Ovary (tissue), 9 donors: ENCODE measurements around the gene TSPAN5. TPM values are rescaled to one million over a fixed set of nuclear protein-coding genes. Genes with fewer than 3 reads are reported as not detected.
A peak's percentile ranks its signal among the peaks of the same experiment; 100 is the strongest.

ENCODE experiments used
- DNase-seq, 5 donors: peaks; one replicate each; pipeline ENCODE4 v3.0.0-alpha.2; 2019 to 2020
- H3K27ac ChIP-seq, 2 donors: fragments of 200-600 bp; one replicate each; pipeline versions ENCODE4 v1.5.1 to v1.8.0; 2019 to 2022
- H3K27me3 ChIP-seq: fragments of 200-600 bp; one replicate; pipeline ENCODE4 v1.8.0; 2022
- H3K36me3 ChIP-seq: fragments of 200-600 bp; sonication (generic); one replicate; pipeline ENCODE4 v1.5.1; 2019
- H3K4me1 ChIP-seq: one replicate; pipeline ENCODE4 v1.8.1; 2013; ENCODE audit warnings: mild to moderate bottlenecking, moderate library complexity; ENCODE audit not compliant: insufficient read depth
- H3K4me3 ChIP-seq: fragments of 200-600 bp; sonication (generic); one replicate; pipeline ENCODE4 v1.5.1; 2017
- H3K9me3 ChIP-seq, 2 donors: fragments of 200-600 bp in 1 of 2; sonication (generic) in 1 of 2; one replicate each; pipeline versions ENCODE4 v1.5.1 to v1.8.1; 2013 to 2019; ENCODE audit warnings: mild to moderate bottlenecking in 1 of 2, moderate library complexity in 1 of 2
- CTCF ChIP-seq, 3 donors: fragments of 450-650 bp in 2 of 3; fragments of 200-600 bp in 1 of 3; IDR thresholded peaks; one replicate each; pipeline versions ENCODE4 v1.5.1 to v1.8.0; 2016 to 2022; ENCODE audit warnings: antibody characterized with exemption in 3 of 3, mild to moderate bottlenecking in 1 of 3
- EP300 ChIP-seq: sonication (generic); formaldehyde crosslinking; IDR thresholded peaks from one replicate; pipeline ENCODE4 v1.6.1; 2017; ENCODE audit warnings: antibody characterized with exemption
- POLR2A ChIP-seq: fragments of 450-650 bp; IDR thresholded peaks from one replicate; pipeline ENCODE4 v1.6.1; 2017; ENCODE audit warnings: antibody characterized with exemption, mild to moderate bottlenecking, moderate library complexity
- WGBS, 3 donors: extraction: QIAGEN DNeasy Blood & Tissue Kit in 1 of 3; methylation state at CpG; one replicate each; pipeline versions ENCODE4 v1.1.5 to v1.1.7; 2013 to 2017; 5-methylcytosine and 5-hydroxymethylcytosine counted together
- intact Hi-C, 4 donors: fragments of 100-400 bp; cut with DNase I; formaldehyde crosslinking; loops; one replicate each; pipeline versions ENCODE4 v1.11.0 to v1.15.1; 2022 to 2023
- polyA plus RNA-seq, 2 donors: library from polyadenylated mRNA; stranded (reverse); fragments of 200-250 nt in 1 of 2; fragments of 350-450 nt in 1 of 2; fragmentation: Illumina TruSeq in 1 of 2; extraction: RNeasy Lipid Tissue Mini Kit (QIAGEN cat#74804) in 1 of 2; gene quantifications; one replicate each; pipeline ENCODE4 v1.2.3, GENCODE V29; 2013 to 2014
- total RNA-seq, 7 donors: library from RNA; depleted of rRNA in 2 of 7; stranded (reverse); fragments of >200 nt in 2 of 7; fragmentation: NEBNext Ultra II Directional in 3 of 7; extraction: Animal tissue kit (Norgen Biotek cat#: 25700) in 3 of 7; gene quantifications; one replicate each; pipeline versions ENCODE4 v1.1.0 to v1.2.4, GENCODE V29; 2016 to 2023
- donor health status: DM: no; HTN: no; CAD: no; lungs with moderate emphysema.
- donor health status: DM: no; HTN: no; CAD: no.
- donor health status: Bipolar disorder and iron deficiency.
- donor health status: DM: yes; HTN: yes; CAD: no.
- donor health status: DM: no; HTN: no; CAD: no.
- donor health status: DM: yes; HTN: yes; CAD: no.

TSPAN5 gene
- total and polyA plus RNA-seq, 9 donors, result 34.0 to 69.5 (median 48.2) TPM

- H3K4me1 ChIP-seq, result peaks cover 17% of the 10 kb centered on the region
- no peaks in the 10 kb centered on the region for H3K36me3 ChIP-seq
- 67 to 74% (median 72%) methylated on average over 3 of the region's 3 CpGs for WGBS, 3 donors
- no peaks in the 10 kb centered on the region for H3K27me3 ChIP-seq
- peak overlapping the region in 1 of 2 donors; percentile 22 for H3K27ac ChIP-seq
- intact Hi-C loops, result no loop called here
- TF ChIP-seq EP300 (no peak), CTCF (IDR thresholded peaks at IDR 0.05) (no peak), POLR2A (no peak)
- no peak overlapping the region for H3K4me3 ChIP-seq
- H3K9me3 ChIP-seq, result no peaks in the 10 kb centered on the region
- no peak for DNase-seq
These were observed 113.5 kb downstream of the TSPAN5 start for GRCh38 chr4:98544818-98545414.

- Histone ChIP-seq H3K9me3 (no peaks in the 10 kb centered on the region), H3K27me3 (no peaks in the 10 kb centered on the region), H3K4me3 (no peak overlapping the region), H3K36me3 (no peaks in the 10 kb centered on the region), H3K27ac (peak overlapping the region in 1 of 2 donors; percentile 3), H3K4me1 (peaks cover 20% of the 10 kb centered on the region)
- DNase-seq, result no peak
- intact Hi-C loops, result no loop called here
- TF ChIP-seq POLR2A (no peak), EP300 (no peak), CTCF (IDR thresholded peaks at IDR 0.05) (no peak)
- 67 to 76% (median 70%) methylated on average over 5 of the region's 5 CpGs for WGBS, 3 donors
These were observed 114.1 kb downstream of the TSPAN5 start for GRCh38 chr4:98544141-98544817.

GRCh38 chr4:98542011-98542410 lies 116.4 kb downstream of the TSPAN5 start:
- WGBS, 3 donors, result 92 to 96% (median 94%) methylated on average over 2 of the region's 2 CpGs
- H3K36me3 ChIP-seq, result no peaks in the 10 kb centered on the region
- H3K27ac ChIP-seq, result no peak overlapping the region
- no peaks in the 10 kb centered on the region for H3K9me3 ChIP-seq
- H3K27me3 ChIP-seq, result no peaks in the 10 kb centered on the region
- intact Hi-C loops, result no loop called here
- peaks cover 27% of the 10 kb centered on the region for H3K4me1 ChIP-seq
- H3K4me3 ChIP-seq, result no peak overlapping the region
- DNase-seq, result no peak
- no peak for TF ChIP-seq EP300
- TF ChIP-seq CTCF (IDR thresholded peaks at IDR 0.05), result no peak
- no peak for TF ChIP-seq POLR2A

- Histone ChIP-seq H3K27ac (peak overlapping the region in 1 of 2 donors; percentile 14), H3K36me3 (no peaks in the 10 kb centered on the region), H3K4me3 (no peak overlapping the region), H3K4me1 (peaks cover 25% of the 10 kb centered on the region), H3K9me3 (no peaks in the 10 kb centered on the region), H3K27me3 (no peaks in the 10 kb centered on the region)
- WGBS, 3 donors, result 57 to 64% (median 63%) methylated on average over 4 of the region's 4 CpGs
- DNase-seq, result no peak
- TF ChIP-seq CTCF (IDR thresholded peaks at IDR 0.05) (no peak), POLR2A (no peak), EP300 (no peak)
- intact Hi-C loops, result no loop called here
These were observed 117.6 kb downstream of the TSPAN5 start for GRCh38 chr4:98540803-98541202.
